Measurements from ENCODE around the gene RBMY1B.
"Not testable (repeated sequence)": the region's sequence is repeated elsewhere in the genome, so short reads cannot be mapped to it uniquely, and the experiment has no call there.

GRCh38 chrY:21559316-21559984, 48.3 kb downstream of the RBMY1B start:
- TF ChIP-seq CTCF (IDR thresholded peaks at IDR 0.05; ENCODE audit: extremely low read depth in 1 of 2, insufficient read depth in 1 of 2, low read depth in 1 of 2, low read length in 2 of 2); EZH2 (IDR thresholded peaks at IDR 0.05; ENCODE audit: borderline replicate concordance, low read depth, low read length, severe bottlenecking); FOS (IDR thresholded peaks at IDR 0.05; ENCODE audit: borderline replicate concordance, insufficient read depth, low read length); POLR2A (IDR thresholded peaks at IDR 0.05; ENCODE audit: low read depth, low read length); GATA2 (IDR thresholded peaks at IDR 0.05; ENCODE audit: insufficient read depth, insufficient read length, low read depth, low read length); MAX (IDR thresholded peaks at IDR 0.05; ENCODE audit: insufficient read depth, insufficient read length); POLR2AphosphoS5 (IDR thresholded peaks at IDR 0.05; ENCODE audit: insufficient read depth, low read depth, low read length): not testable (repeated sequence)

All from endothelial cell of umbilical vein (primary cell).